Lung (tissue), 12 donors: ENCODE data around the gene CD1E. TPM values are rescaled to one million over a fixed set of nuclear protein-coding genes. Genes with fewer than 3 reads are reported as not detected.

Experiments used
- ATAC-seq: fragments of 200-7000 bp; cut with Tn5 transposase; one replicate; pipeline ENCODE4 v1.9.1; 2020; ENCODE audit warnings: moderate number of reproducible peaks; ENCODE audit not compliant: insufficient read depth, low FRiP score
- DNase-seq, 3 donors: peaks; one replicate each; pipeline ENCODE4 v3.0.0-alpha.2; 2013 to 2017
- H3K27ac ChIP-seq, 2 donors: one replicate each; pipeline ENCODE4 v1.5.1; 2013; ENCODE audit warnings: mild to moderate bottlenecking in 2 of 2, moderate library complexity in 2 of 2, control low read depth in 1 of 2, inconsistent platforms in 1 of 2, low read depth in 1 of 2, low read length in 1 of 2
- H3K27me3 ChIP-seq, 3 donors: one replicate each; pipeline ENCODE4 v1.5.1; 2013; ENCODE audit warnings: low read length in 2 of 3; ENCODE audit not compliant: control insufficient read depth in 3 of 3, insufficient read depth in 3 of 3
- H3K36me3 ChIP-seq, 4 donors: one replicate each; pipeline ENCODE4 v1.5.1; 2013; ENCODE audit warnings: low read length in 4 of 4, mild to moderate bottlenecking in 1 of 4, moderate library complexity in 1 of 4; ENCODE audit not compliant: control insufficient read depth in 4 of 4, insufficient read depth in 4 of 4
- H3K4me1 ChIP-seq, 5 donors: one replicate each; pipeline ENCODE4 v1.5.1; 2013; ENCODE audit warnings: low read length in 5 of 5, mild to moderate bottlenecking in 2 of 5, moderate library complexity in 1 of 5; ENCODE audit not compliant: control insufficient read depth in 5 of 5, insufficient read depth in 5 of 5
- H3K4me3 ChIP-seq: one replicate; pipeline ENCODE4 v1.5.1; 2013; ENCODE audit warnings: mild to moderate bottlenecking, control low read depth, moderate library complexity
- H3K9ac ChIP-seq, 2 donors: one replicate each; pipeline ENCODE4 v1.5.1; 2013; ENCODE audit warnings: low read length in 2 of 2, control low read depth in 1 of 2; ENCODE audit not compliant: insufficient read depth in 1 of 2
- H3K9me3 ChIP-seq, 4 donors: one replicate each; pipeline ENCODE4 v1.5.1; 2013; ENCODE audit warnings: low read length in 3 of 4, mild to moderate bottlenecking in 1 of 4, moderate library complexity in 1 of 4; ENCODE audit not compliant: control insufficient read depth in 4 of 4, insufficient read depth in 3 of 4
- CTCF ChIP-seq: IDR thresholded peaks from 2 replicates; pipeline ENCODE4 v1.5.1; 2012; ENCODE audit warnings: mild to moderate bottlenecking; ENCODE audit errors: control extremely low read depth, extremely low read depth
- WGBS, 2 donors: extraction: QIAGEN DNeasy Blood & Tissue Kit; methylation state at CpG; one replicate each; pipeline ENCODE4 v1.1.7; 2013; 5-methylcytosine and 5-hydroxymethylcytosine counted together
- polyA plus RNA-seq, 2 donors: library from polyadenylated mRNA; stranded (reverse); fragments of 200-250 nt; gene quantifications; one replicate each; pipeline ENCODE4 v1.2.1, GENCODE V29; 2013
- total RNA-seq, 2 donors: library from RNA; depleted of rRNA in 1 of 2; stranded (reverse); fragments of >200 nt in 1 of 2; gene quantifications; one replicate each; pipeline ENCODE4 v1.2.1, GENCODE V29; 2014 to 2021
- donor health status: control.
- donor health status: control.
- donor health status: Bipolar disorder and iron deficiency.
- donor health status: healthy.
- donor health status: DM: yes; HTN: yes; CAD: no.

CD1E gene
- total and polyA plus RNA-seq, 4 donors = 0.30 to 1.3 (median 0.52) TPM

GRCh38 chr1:158323866-158324265, 29.8 kb upstream of the CD1E start:
- DNase-seq (no peak), ATAC-seq (no peak)
- Histone ChIP-seq H3K27ac (no peak overlapping the region), H3K4me1 (no peaks in the 10 kb centered on the region), H3K27me3 (no peaks in the 10 kb centered on the region), H3K9ac (no peak overlapping the region), H3K9me3 (peaks cover 0 to 2% (median 0%) of the 10 kb centered on the region in 4 donors), H3K36me3 (no peaks in the 10 kb centered on the region), H3K4me3 (no peak overlapping the region)
- WGBS, 2 donors = 61 to 81% methylated on average over 1 of the region's 1 CpG
- no peak for TF ChIP-seq CTCF

GRCh38 chr1:158324395-158324794, 29.3 kb upstream of the CD1E start:
- ATAC-seq (no peak), DNase-seq (no peak)
- WGBS, 2 donors = 72 to 76% methylated on average over 4 of the region's 4 CpGs
- TF ChIP-seq CTCF = no peak
- Histone ChIP-seq H3K4me3 (no peak overlapping the region), H3K9me3 (peaks cover 0 to 2% (median 0%) of the 10 kb centered on the region in 4 donors), H3K9ac (no peak overlapping the region), H3K36me3 (no peaks in the 10 kb centered on the region), H3K27me3 (no peaks in the 10 kb centered on the region), H3K27ac (no peak overlapping the region), H3K4me1 (no peaks in the 10 kb centered on the region)

GRCh38 chr1:158327481-158327880, 26.2 kb upstream of the CD1E start:
- TF ChIP-seq CTCF = no peak
- no peaks in the 10 kb centered on the region for H3K9me3 ChIP-seq
- H3K9ac ChIP-seq = no peak overlapping the region
- no peak overlapping the region for H3K27ac ChIP-seq
- DNase-seq = no peak
- no peak overlapping the region for H3K4me3 ChIP-seq
- ATAC-seq = no peak
- no peaks in the 10 kb centered on the region for H3K36me3 ChIP-seq
- no peaks in the 10 kb centered on the region for H3K27me3 ChIP-seq
- H3K4me1 ChIP-seq = peaks cover 0 to 2% (median 0%) of the 10 kb centered on the region in 5 donors

GRCh38 chr1:158328426-158328825, 25.3 kb upstream of the CD1E start:
- no peaks in the 10 kb centered on the region for H3K27me3 ChIP-seq
- H3K9me3 ChIP-seq = no peaks in the 10 kb centered on the region
- no peak for TF ChIP-seq CTCF
- H3K4me3 ChIP-seq = no peak overlapping the region
- H3K36me3 ChIP-seq = no peaks in the 10 kb centered on the region
- no peak overlapping the region for H3K27ac ChIP-seq
- ATAC-seq (no peak), DNase-seq (no peak)
- peaks cover 0 to 8% (median 0%) of the 10 kb centered on the region in 5 donors for H3K4me1 ChIP-seq
- H3K9ac ChIP-seq = no peak overlapping the region
- 67 to 77% methylated on average over 3 of the region's 3 CpGs for WGBS, 2 donors
